Measurements from ENCODE around the gene PCK2.

DNA sequence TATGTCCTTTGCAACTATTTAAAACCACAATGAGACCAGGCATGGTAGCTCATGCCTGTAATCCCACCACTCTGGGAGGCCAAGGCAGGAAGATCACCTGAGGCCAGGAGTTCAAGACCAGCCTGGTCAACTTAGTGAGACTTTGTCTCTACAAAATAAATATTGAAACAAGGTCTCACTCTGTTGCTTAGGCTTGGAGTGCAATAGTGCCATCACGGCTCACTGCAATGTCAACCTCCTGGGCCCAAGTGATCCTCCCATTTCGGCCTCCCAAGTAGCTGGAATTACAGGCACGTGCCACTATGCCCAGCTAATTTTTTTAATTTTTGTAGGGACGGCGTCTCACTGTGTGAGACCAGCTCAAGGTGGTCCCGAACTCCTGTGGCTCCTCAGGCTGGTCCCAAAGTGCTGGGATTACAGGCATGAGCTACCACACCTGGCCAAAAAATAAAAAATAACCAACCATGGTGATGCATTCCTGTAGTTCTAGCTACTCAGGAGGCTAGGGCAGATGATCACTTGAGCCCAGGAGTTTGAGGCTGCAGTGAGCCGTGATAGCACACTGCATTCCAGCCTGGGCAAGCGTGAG is 35.4 kb downstream of the PCK2 start:
- TF ChIP-seq, protein P1, sequence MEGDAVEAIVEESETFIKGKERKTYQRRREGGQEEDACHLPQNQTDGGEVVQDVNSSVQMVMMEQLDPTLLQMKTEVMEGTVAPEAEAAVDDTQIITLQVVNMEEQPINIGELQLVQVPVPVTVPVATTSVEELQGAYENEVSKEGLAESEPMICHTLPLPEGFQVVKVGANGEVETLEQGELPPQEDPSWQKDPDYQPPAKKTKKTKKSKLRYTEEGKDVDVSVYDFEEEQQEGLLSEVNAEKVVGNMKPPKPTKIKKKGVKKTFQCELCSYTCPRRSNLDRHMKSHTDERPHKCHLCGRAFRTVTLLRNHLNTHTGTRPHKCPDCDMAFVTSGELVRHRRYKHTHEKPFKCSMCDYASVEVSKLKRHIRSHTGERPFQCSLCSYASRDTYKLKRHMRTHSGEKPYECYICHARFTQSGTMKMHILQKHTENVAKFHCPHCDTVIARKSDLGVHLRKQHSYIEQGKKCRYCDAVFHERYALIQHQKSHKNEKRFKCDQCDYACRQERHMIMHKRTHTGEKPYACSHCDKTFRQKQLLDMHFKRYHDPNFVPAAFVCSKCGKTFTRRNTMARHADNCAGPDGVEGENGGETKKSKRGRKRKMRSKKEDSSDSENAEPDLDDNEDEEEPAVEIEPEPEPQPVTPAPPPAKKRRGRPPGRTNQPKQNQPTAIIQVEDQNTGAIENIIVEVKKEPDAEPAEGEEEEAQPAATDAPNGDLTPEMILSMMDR (IDR thresholded peaks at IDR 0.05), result no peak
- TF ChIP-seq POLR2A (IDR thresholded peaks at IDR 0.05), result no peak

Data from transverse colon (tissue), 3 donors.